MM.1S (cell line): ENCODE results near the gene EMB.

ENCODE experiments used
- EZH2 ChIP-seq: fragments of 300-600 bp; sonication (generic); optimal IDR thresholded peaks from 2 replicates; pipeline ENCODE3; 2017; ENCODE audit warnings: low read depth, mild to moderate bottlenecking, antibody characterized with exemption, low read length, mixed read lengths
- TF ChIP-seq, protein P1 (sequence below): fragments of 300-600 bp; sonication (generic); IDR thresholded peaks from 2 replicates; pipeline ENCODE4 v1.5.1; 2016; ENCODE audit warnings: antibody characterized with exemption, low read length, mixed read lengths

- TF ChIP-seq EZH2, result no peak
- TF ChIP-seq, protein P1, sequence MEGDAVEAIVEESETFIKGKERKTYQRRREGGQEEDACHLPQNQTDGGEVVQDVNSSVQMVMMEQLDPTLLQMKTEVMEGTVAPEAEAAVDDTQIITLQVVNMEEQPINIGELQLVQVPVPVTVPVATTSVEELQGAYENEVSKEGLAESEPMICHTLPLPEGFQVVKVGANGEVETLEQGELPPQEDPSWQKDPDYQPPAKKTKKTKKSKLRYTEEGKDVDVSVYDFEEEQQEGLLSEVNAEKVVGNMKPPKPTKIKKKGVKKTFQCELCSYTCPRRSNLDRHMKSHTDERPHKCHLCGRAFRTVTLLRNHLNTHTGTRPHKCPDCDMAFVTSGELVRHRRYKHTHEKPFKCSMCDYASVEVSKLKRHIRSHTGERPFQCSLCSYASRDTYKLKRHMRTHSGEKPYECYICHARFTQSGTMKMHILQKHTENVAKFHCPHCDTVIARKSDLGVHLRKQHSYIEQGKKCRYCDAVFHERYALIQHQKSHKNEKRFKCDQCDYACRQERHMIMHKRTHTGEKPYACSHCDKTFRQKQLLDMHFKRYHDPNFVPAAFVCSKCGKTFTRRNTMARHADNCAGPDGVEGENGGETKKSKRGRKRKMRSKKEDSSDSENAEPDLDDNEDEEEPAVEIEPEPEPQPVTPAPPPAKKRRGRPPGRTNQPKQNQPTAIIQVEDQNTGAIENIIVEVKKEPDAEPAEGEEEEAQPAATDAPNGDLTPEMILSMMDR, result no peak
Measured at GRCh38 chr5:50445296-50445949, 4.3 kb upstream of the EMB start.
